AG09309 (cell line): Measurements from ENCODE around the gene ZBTB2.
A peak's percentile ranks its signal among the peaks of the same experiment; 100 is the strongest.
"Not testable (repeated sequence)": the region's sequence is repeated elsewhere in the genome, so short reads cannot be mapped to it uniquely, and the experiment has no call there.

ENCODE experiments used
- DNase-seq: peaks from one replicate; pipeline ENCODE4 v3.0.0-alpha.2; 2010; ENCODE audit warnings: low read depth
- H3K4me3 ChIP-seq: 2 replicates; pipeline ENCODE4 v1.5.1; 2011; ENCODE audit warnings: mild to moderate bottlenecking, low read depth, low read length, moderate library complexity; ENCODE audit not compliant: control insufficient read depth
- TF ChIP-seq, protein P1 (sequence below): IDR thresholded peaks from 2 replicates; pipeline ENCODE4 v1.5.1; 2011; ENCODE audit warnings: mild to moderate bottlenecking, low read depth, low read length, inconsistent platforms; ENCODE audit not compliant: insufficient read depth, control insufficient read depth; ENCODE audit errors: missing control alignments

ZBTB2 gene

DNA sequence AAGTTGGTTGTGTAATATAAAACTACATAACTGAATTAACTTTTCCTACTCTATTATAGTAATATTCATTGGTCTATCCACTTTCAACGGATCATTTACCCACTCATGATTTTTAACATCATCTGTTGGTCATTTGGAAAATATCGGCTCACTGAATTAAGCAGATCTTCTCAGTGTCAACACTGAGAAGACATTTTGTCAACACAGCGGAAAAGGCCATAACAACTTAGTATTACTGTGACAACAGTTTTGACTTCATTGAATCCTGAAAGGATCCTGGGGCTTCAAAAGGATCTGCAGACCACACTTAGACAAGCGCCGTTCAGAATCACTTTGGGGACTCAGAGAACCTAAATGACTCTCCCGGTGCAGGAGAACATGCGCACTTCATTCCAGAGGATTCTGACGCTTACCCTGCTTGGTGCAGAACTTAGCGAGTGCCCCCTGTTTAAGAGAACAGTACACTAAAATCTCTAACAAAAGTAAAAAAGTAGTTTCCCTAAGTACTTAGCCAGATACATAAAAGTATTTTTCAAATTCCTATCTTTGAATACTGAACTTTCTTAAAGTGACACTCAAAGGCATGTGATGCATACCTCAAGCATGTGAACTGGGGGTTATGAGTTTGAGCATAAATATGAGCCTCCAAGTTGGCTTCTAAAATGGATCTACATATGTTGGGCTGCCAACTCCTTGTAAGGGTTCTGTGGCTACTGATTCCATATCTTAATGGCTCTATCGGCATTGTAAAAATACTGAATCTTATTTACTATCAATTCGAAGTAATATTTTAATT is 4.0 kb downstream of the ZBTB2 start:
- no peak overlapping the region for H3K4me3 ChIP-seq
- TF ChIP-seq, protein P1, sequence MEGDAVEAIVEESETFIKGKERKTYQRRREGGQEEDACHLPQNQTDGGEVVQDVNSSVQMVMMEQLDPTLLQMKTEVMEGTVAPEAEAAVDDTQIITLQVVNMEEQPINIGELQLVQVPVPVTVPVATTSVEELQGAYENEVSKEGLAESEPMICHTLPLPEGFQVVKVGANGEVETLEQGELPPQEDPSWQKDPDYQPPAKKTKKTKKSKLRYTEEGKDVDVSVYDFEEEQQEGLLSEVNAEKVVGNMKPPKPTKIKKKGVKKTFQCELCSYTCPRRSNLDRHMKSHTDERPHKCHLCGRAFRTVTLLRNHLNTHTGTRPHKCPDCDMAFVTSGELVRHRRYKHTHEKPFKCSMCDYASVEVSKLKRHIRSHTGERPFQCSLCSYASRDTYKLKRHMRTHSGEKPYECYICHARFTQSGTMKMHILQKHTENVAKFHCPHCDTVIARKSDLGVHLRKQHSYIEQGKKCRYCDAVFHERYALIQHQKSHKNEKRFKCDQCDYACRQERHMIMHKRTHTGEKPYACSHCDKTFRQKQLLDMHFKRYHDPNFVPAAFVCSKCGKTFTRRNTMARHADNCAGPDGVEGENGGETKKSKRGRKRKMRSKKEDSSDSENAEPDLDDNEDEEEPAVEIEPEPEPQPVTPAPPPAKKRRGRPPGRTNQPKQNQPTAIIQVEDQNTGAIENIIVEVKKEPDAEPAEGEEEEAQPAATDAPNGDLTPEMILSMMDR, result no peak
- no peak for DNase-seq

DNA sequence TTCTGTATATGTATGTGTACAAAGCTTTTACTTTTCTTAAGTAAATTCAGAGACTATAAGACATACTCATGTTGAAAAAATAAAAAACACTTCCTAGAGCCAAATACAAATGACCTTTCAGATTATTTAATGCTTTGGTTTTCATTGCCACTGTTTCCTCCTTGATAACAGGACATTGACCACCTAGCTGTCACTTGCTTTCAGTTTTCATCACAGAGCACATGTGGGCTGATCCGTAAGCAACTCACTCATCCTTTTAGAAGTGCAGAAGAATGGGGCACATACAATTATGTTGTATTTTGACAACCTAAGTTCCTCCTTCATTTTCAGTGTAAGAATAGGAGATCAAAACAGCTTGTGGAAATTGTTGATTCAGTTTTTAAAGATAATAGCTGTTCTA is 6.2 kb downstream of the ZBTB2 start:
- DNase-seq, result no peak
- TF ChIP-seq, protein P1, result no peak
- no peak overlapping the region for H3K4me3 ChIP-seq

GRCh38 chr6:151384151-151384550 is 7.2 kb downstream of the ZBTB2 start:
- no peak for DNase-seq
- no peak overlapping the region for H3K4me3 ChIP-seq
- TF ChIP-seq, protein P1, result no peak

GRCh38 chr6:151382631-151383030 is 8.7 kb downstream of the ZBTB2 start:
- H3K4me3 ChIP-seq, DNase-seq: not testable (repeated sequence)

DNA sequence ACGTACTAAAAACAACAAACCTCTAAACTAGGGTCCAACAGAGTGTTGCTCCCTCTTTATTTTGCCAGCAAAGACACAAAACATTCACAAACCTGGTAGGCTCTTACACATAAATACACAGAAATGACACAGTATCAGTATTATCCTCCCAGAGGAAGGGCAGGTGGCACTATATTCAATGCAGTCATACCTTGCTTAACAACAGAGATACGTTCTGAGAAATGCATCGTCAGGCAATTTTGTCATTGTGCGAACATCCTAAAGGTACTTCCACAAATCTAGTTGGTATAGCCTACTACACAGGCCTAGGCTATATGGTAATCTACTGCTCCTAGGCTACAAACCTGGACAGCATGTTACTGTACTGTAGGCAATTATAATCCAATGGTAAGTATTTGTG is 9.6 kb downstream of the ZBTB2 start:
- H3K4me3 ChIP-seq, result no peak overlapping the region
- DNase-seq, result no peak
- TF ChIP-seq, protein P1, result no peak

GRCh38 chr6:151380848-151381205 is 10.5 kb downstream of the ZBTB2 start:
- DNase-seq, result no peak
- no peak overlapping the region for H3K4me3 ChIP-seq
- TF ChIP-seq, protein P1, result no peak

GRCh38 chr6:151379933-151380847 is 11.2 kb downstream of the ZBTB2 start:
- 0 out of 2 replicates have a peak overlapping the region, but pooled peaks have one; percentile 2 for H3K4me3 ChIP-seq
- TF ChIP-seq, protein P1, result no peak
- no peak for DNase-seq
